HEK293 (cell line): ENCODE data around the gene IST1.

ENCODE experiments used
- BCL6B ChIP-seq: fragments of 450-650 bp; formaldehyde crosslinking; IDR thresholded peaks from 2 replicates; pipeline ENCODE4 v1.5.1; 2017; ENCODE audit warnings: missing biosample characterization, missing genetic modification characterization
- GFI1B ChIP-seq: fragments of 450-650 bp; formaldehyde crosslinking; IDR thresholded peaks from 2 replicates; pipeline ENCODE4 v1.5.1; 2016; ENCODE audit warnings: missing biosample characterization, missing genetic modification characterization
- KLF10 ChIP-seq: fragments of 450-650 bp; IDR thresholded peaks from 2 replicates; pipeline ENCODE4 v1.5.1; 2018; ENCODE audit warnings: missing biosample characterization, mild to moderate bottlenecking, missing genetic modification characterization
- KLF16 ChIP-seq: fragments of 450-650 bp; formaldehyde crosslinking; IDR thresholded peaks from 2 replicates; pipeline ENCODE4 v1.5.1; 2017; ENCODE audit warnings: missing biosample characterization, missing genetic modification characterization
- OSR2 ChIP-seq: fragments of 450-650 bp; formaldehyde crosslinking; IDR thresholded peaks from 2 replicates; pipeline ENCODE4 v1.5.1; 2016; ENCODE audit warnings: missing biosample characterization, missing genetic modification characterization
- PRDM1 ChIP-seq: fragments of 450-650 bp; formaldehyde crosslinking; IDR thresholded peaks from 2 replicates; pipeline ENCODE4; 2016; ENCODE audit warnings: missing biosample characterization, missing genetic modification characterization
- SCRT1 ChIP-seq: fragments of 450-650 bp; formaldehyde crosslinking; IDR thresholded peaks from 2 replicates; pipeline ENCODE4 v1.5.1; 2016; ENCODE audit warnings: missing biosample characterization, missing genetic modification characterization, borderline replicate concordance
- YY1 ChIP-seq: fragments of 450-650 bp; formaldehyde crosslinking; IDR thresholded peaks from 2 replicates; pipeline ENCODE4 v1.5.1; 2018; ENCODE audit warnings: missing biosample characterization, missing genetic modification characterization
- ZBTB11 ChIP-seq: fragments of 450-650 bp; formaldehyde crosslinking; conservative IDR thresholded peaks from 2 replicates; pipeline ENCODE4 v1.5.1; 2016; ENCODE audit warnings: low read depth, missing biosample characterization, missing genetic modification characterization
- ZNF114 ChIP-seq: fragments of 450-650 bp; formaldehyde crosslinking; IDR thresholded peaks from 2 replicates; pipeline ENCODE4 v1.5.0; 2017; ENCODE audit warnings: missing biosample characterization, missing genetic modification characterization
- ZNF18 ChIP-seq: fragments of 450-650 bp; formaldehyde crosslinking; IDR thresholded peaks from 2 replicates; pipeline ENCODE4 v1.5.1; 2016; ENCODE audit warnings: missing biosample characterization, missing genetic modification characterization
- ZNF274 ChIP-seq, 2 experiments: fragments of 200-500 bp in 1 of 2; fragments of 450-650 bp in 1 of 2; sonication (Bioruptor generic) in 1 of 2; formaldehyde crosslinking in 1 of 2; IDR thresholded peaks; 2 replicates each; pipeline versions ENCODE4 v1.5.1 to v1.6.1; 2014 to 2016; ENCODE audit warnings: borderline replicate concordance in 1 of 2, inconsistent platforms in 1 of 2, low read length in 1 of 2, missing biosample characterization in 1 of 2, missing genetic modification characterization in 1 of 2
- ZNF280D ChIP-seq: fragments of 450-650 bp; formaldehyde crosslinking; IDR thresholded peaks from 2 replicates; pipeline ENCODE4 v1.5.1; 2016; ENCODE audit warnings: missing biosample characterization, missing genetic modification characterization
- ZNF398 ChIP-seq: fragments of 450-650 bp; formaldehyde crosslinking; IDR thresholded peaks from 2 replicates; pipeline ENCODE4 v1.5.1; 2017; ENCODE audit warnings: missing biosample characterization, missing genetic modification characterization
- ZNF404 ChIP-seq: fragments of 450-650 bp; formaldehyde crosslinking; IDR thresholded peaks from 2 replicates; pipeline ENCODE4 v1.5.1; 2017; ENCODE audit warnings: missing biosample characterization, missing genetic modification characterization
- ZNF426 ChIP-seq: fragments of 450-650 bp; formaldehyde crosslinking; IDR thresholded peaks from 2 replicates; pipeline ENCODE4 v1.5.1; 2017; ENCODE audit warnings: missing biosample characterization, missing genetic modification characterization, mild to moderate bottlenecking, inconsistent platforms, moderate library complexity
- ZNF518A ChIP-seq: fragments of 450-650 bp; formaldehyde crosslinking; conservative IDR thresholded peaks from 2 replicates; pipeline ENCODE4 v1.5.1; 2016; ENCODE audit warnings: low read depth, missing biosample characterization, missing genetic modification characterization
- ZNF571 ChIP-seq: fragments of 450-650 bp; formaldehyde crosslinking; IDR thresholded peaks from 2 replicates; pipeline ENCODE4 v1.5.0; 2017; ENCODE audit warnings: missing biosample characterization, missing genetic modification characterization
- ZNF621 ChIP-seq: fragments of 450-650 bp; formaldehyde crosslinking; IDR thresholded peaks from 2 replicates; pipeline ENCODE4 v1.5.1; 2017; ENCODE audit warnings: missing biosample characterization, missing genetic modification characterization
- ZNF624 ChIP-seq: fragments of 450-650 bp; formaldehyde crosslinking; IDR thresholded peaks from 2 replicates; pipeline ENCODE4 v1.5.1; 2017; ENCODE audit warnings: missing biosample characterization, missing genetic modification characterization
- ZNF76 ChIP-seq: fragments of 450-650 bp; formaldehyde crosslinking; IDR thresholded peaks from 2 replicates; pipeline ENCODE4; 2016; ENCODE audit warnings: low read depth, missing biosample characterization, missing genetic modification characterization, borderline replicate concordance

The IST1 gene

GRCh38 chr16:71894921-71895678, at the start of gene IST1 (continued):
- TF ChIP-seq ZNF518A: peak; percentile 48; the same call in 1 of the 2 replicates
- TF ChIP-seq ZNF571 (tag by site-specific recombination): no peak
- TF ChIP-seq BCL6B (tag by site-specific recombination): 0 out of 2 replicates have a peak, but pooled peaks have one; percentile 11
- no peak for TF ChIP-seq ZNF621 (tag by site-specific recombination)
- TF ChIP-seq ZNF114 (tag by site-specific recombination): no peak
- no peak for TF ChIP-seq ZNF426 (tag by site-specific recombination)
- peak; percentile 96 for TF ChIP-seq PRDM1 (tag by site-specific recombination)
- 0 out of 2 replicates have a peak, but pooled peaks have one; percentile 4 for TF ChIP-seq GFI1B (tag by site-specific recombination)
- peak; percentile 63 for TF ChIP-seq ZBTB11 (tag by site-specific recombination)
- peak; percentile 86 for TF ChIP-seq YY1
- TF ChIP-seq ZNF274 (IDR thresholded peaks at IDR 0.05; ENCODE audit: low read length): no peak
- TF ChIP-seq ZNF274 (tag by site-specific recombination; IDR thresholded peaks at IDR 0.05; ENCODE audit: borderline replicate concordance): no peak
- TF ChIP-seq ZNF398 (tag by site-specific recombination): peak; percentile 66
- peak; percentile 16; the same call in 1 of the 2 replicates for TF ChIP-seq SCRT1
- TF ChIP-seq ZNF18 (tag by site-specific recombination): no peak
- TF ChIP-seq OSR2 (tag by site-specific recombination): 0 out of 2 replicates have a peak, but pooled peaks have one; percentile 14
- no peak for TF ChIP-seq ZNF624
- TF ChIP-seq ZNF280D (tag by site-specific recombination): no peak
- TF ChIP-seq KLF16: peak; percentile 99
- TF ChIP-seq ZNF404 (tag by site-specific recombination): no peak
- peak; percentile 93 for TF ChIP-seq KLF10
- TF ChIP-seq ZNF76 (tag by site-specific recombination): peak; percentile 71; the same call in 1 of the 2 replicates
